Stomach (tissue), 4 donors: ENCODE measurements around the gene CTNNA3.

Source experiments
- CTCF ChIP-seq, 7 experiments: fragments of 450-650 bp in 4 of 7; fragments of 200-600 bp in 3 of 7; sonication (generic) in 3 of 7; IDR thresholded peaks; one replicate each; pipeline ENCODE4 v1.5.1; 2016 to 2019; ENCODE audit warnings: antibody characterized with exemption in 7 of 7, control low read depth in 2 of 7, mild to moderate bottlenecking in 1 of 7
- POLR2A ChIP-seq, 4 donors: fragments of 450-650 bp; IDR thresholded peaks; one replicate each; pipeline ENCODE4 v1.6.1; 2016; ENCODE audit warnings: antibody characterized with exemption in 4 of 4, control low read depth in 2 of 4, mild to moderate bottlenecking in 1 of 4, moderate library complexity in 1 of 4
- POLR2AphosphoS5 ChIP-seq, 3 donors: sonication (generic); formaldehyde crosslinking; IDR thresholded peaks; one replicate each; pipeline ENCODE4 v1.6.1; 2016; ENCODE audit warnings: antibody characterized with exemption in 3 of 3

DNA sequence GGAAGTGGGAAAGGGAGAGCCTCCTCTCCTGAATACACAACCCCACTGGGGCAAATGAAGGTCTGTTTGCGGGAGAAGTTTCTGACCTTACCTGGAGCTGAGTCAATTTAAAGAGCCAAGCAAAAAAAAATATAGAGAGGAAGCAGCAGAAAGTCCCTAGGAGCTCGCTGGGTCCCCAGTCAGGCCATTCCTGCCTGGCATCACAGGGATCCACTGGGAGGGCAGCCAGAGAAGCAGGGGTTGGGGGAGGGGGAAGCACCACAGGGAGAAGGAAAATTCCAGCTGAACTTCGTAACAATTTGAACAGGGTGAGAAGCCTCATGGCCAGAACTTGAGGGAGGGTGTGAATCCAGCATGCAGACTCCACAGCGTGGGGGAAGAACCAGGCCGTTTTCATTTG is 471.4 kb downstream of the CTNNA3 start:
- TF ChIP-seq CTCF (IDR thresholded peaks at IDR 0.05) (no peak), POLR2A (IDR thresholded peaks at IDR 0.05) (no peak), POLR2AphosphoS5 (IDR thresholded peaks at IDR 0.05) (no peak)
